ENCODE measurements around the gene MAT1A. TPM values are rescaled to one million over a fixed set of nuclear protein-coding genes. Genes with fewer than 3 reads are reported as not detected.
"Not testable (repeated sequence)": the region's sequence is repeated elsewhere in the genome, so short reads cannot be mapped to it uniquely, and the experiment has no call there.

The MAT1A gene
- total RNA-seq, 2 donors from 2014 or later, result 9.6 to 11.9 TPM

GRCh38 chr10:80249906-80250305, 39.6 kb downstream of the MAT1A start:
- 43% methylated on average over 3 of the region's 4 CpGs; no CpG with 5 or more reads in 1 of the 2 donors for WGBS, 2 donors
- H3K36me3 ChIP-seq (replicated peaks in 1 of 2; ENCODE audit: insufficient read depth in 1 of 2, low read depth in 2 of 2); H3K4me3 ChIP-seq; H3K27me3 ChIP-seq; DNase-seq; intact Hi-C loops (cut with DNase I); ATAC-seq; H3K27ac ChIP-seq; H3K9me3 ChIP-seq: not testable (repeated sequence)
- peaks cover 15% of the 10 kb centered on the region for H3K4me1 ChIP-seq

- WGBS, 2 donors, result 86 to 90% methylated on average over 8 to 18 of the region's 20 CpGs
- ATAC-seq; H3K36me3 ChIP-seq (replicated peaks in 1 of 2; ENCODE audit: insufficient read depth in 1 of 2, low read depth in 2 of 2): not testable (repeated sequence)
Measured at GRCh38 chr10:80247611-80248010, 41.8 kb downstream of the MAT1A start.

DNA sequence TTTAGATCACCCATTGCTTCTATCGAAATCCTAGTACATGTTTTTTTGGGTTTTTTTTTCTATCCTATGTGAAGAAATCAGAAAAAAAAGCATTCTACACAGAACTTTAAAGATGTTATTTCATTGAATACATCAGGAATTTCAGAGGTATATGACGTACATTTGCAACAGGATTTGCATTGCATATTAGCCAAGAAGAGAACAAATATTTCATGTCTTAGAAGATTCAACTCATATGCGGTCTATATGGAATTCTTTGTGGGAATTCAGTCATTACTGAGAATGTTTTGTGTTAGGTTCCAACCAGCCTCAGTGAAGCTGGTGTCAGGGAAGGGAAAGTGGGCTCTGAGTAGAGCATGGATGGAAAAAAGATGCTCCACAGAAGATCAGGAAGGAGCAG, 45.1 kb downstream of the MAT1A start:
- H3K4me3 ChIP-seq; ATAC-seq; H3K4me1 ChIP-seq; H3K36me3 ChIP-seq (replicated peaks in 1 of 2; ENCODE audit: insufficient read depth in 1 of 2, low read depth in 2 of 2); DNase-seq; H3K27ac ChIP-seq; H3K9me3 ChIP-seq; intact Hi-C loops (cut with DNase I); H3K27me3 ChIP-seq: not testable (repeated sequence)
- WGBS, 2 donors, result 65 to 87% methylated on average over 3 of the region's 3 CpGs

More at GRCh38 chr10:80247611-80248010, 41.8 kb downstream of the MAT1A start:
- H3K27ac ChIP-seq; H3K27me3 ChIP-seq; H3K4me1 ChIP-seq; intact Hi-C loops (cut with DNase I); H3K4me3 ChIP-seq; H3K9me3 ChIP-seq; DNase-seq: not testable (repeated sequence)

DNA sequence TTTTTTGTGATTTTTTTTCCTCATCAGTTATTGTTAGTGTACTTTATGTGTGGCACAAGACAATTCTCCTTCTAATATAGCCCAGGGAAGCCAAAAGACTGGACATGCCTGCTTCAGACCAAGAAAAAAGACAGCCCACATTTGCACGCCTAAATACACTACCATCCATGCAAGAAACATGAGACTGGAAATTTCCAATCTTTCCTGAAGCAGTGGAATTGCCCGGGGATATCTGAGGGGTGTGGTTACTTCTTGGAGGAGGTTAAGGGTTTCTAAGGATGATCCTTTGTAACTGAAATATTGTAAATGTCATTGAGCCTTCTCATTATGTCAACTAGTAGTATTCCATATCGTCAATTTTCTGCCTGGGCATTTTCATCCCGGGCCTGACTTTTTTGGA, 47.1 kb downstream of the MAT1A start:
- H3K27me3 ChIP-seq; intact Hi-C loops (cut with DNase I); H3K4me1 ChIP-seq; H3K9me3 ChIP-seq; H3K4me3 ChIP-seq; DNase-seq; H3K36me3 ChIP-seq (replicated peaks in 1 of 2; ENCODE audit: insufficient read depth in 1 of 2, low read depth in 2 of 2); H3K27ac ChIP-seq; ATAC-seq: not testable (repeated sequence)
- WGBS, 2 donors, result 80% methylated on average over 1 of the region's 4 CpGs; no CpG with 5 or more reads in 1 of the 2 donors

GRCh38 chr10:80236457-80236856, 53.0 kb downstream of the MAT1A start:
- H3K27ac ChIP-seq; intact Hi-C loops (cut with DNase I); H3K36me3 ChIP-seq (replicated peaks in 1 of 2; ENCODE audit: insufficient read depth in 1 of 2, low read depth in 2 of 2); H3K27me3 ChIP-seq; H3K4me3 ChIP-seq; H3K4me1 ChIP-seq; H3K9me3 ChIP-seq; ATAC-seq; DNase-seq: not testable (repeated sequence)
- WGBS, 2 donors, result 79% methylated on average over 3 of the region's 5 CpGs; no CpG with 5 or more reads in 1 of the 2 donors

GRCh38 chr10:80234331-80235235, 54.9 kb downstream of the MAT1A start:
- H3K9me3 ChIP-seq; ATAC-seq; intact Hi-C loops (cut with DNase I); H3K27ac ChIP-seq; DNase-seq; H3K36me3 ChIP-seq (replicated peaks in 1 of 2; ENCODE audit: insufficient read depth in 1 of 2, low read depth in 2 of 2); H3K27me3 ChIP-seq; H3K4me3 ChIP-seq; H3K4me1 ChIP-seq: not testable (repeated sequence)
- 69 to 75% methylated on average over 11 of the region's 11 CpGs for WGBS, 2 donors

DNA sequence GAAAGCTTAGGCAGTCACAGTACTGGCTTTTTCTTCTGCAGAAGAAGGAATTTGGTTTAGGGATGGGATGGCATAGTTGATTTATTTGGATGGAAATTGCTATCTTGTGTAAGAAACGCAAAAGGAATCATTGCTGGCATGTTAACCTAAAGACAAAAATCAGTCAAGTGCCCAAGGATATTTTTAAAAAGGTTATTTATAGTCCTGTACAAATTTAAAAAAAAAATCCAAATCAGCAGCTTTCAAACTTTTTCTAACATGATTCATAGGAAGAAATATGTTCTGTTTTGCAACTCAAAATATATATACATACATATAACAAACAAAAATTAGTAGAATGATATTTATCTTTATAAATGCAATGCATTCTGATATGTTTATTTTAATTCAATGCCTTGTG, 55.6 kb downstream of the MAT1A start:
- H3K4me3 ChIP-seq; H3K27me3 ChIP-seq; DNase-seq; H3K4me1 ChIP-seq; H3K9me3 ChIP-seq; intact Hi-C loops (cut with DNase I); H3K27ac ChIP-seq; H3K36me3 ChIP-seq (replicated peaks in 1 of 2; ENCODE audit: insufficient read depth in 1 of 2, low read depth in 2 of 2); ATAC-seq: not testable (repeated sequence)
- 63 to 65% methylated on average over 1 of the region's 1 CpG for WGBS, 2 donors

- H3K36me3 ChIP-seq (replicated peaks in 1 of 2; ENCODE audit: insufficient read depth in 1 of 2, low read depth in 2 of 2); H3K4me3 ChIP-seq; intact Hi-C loops (cut with DNase I); H3K27me3 ChIP-seq; H3K4me1 ChIP-seq; H3K9me3 ChIP-seq; H3K27ac ChIP-seq; DNase-seq: not testable (repeated sequence)
- WGBS, 2 donors, result 80% methylated on average over 4 of the region's 4 CpGs
- ATAC-seq, result peak; percentile 18
Measured at GRCh38 chr10:80226723-80227122, 62.7 kb downstream of the MAT1A start.

DNA sequence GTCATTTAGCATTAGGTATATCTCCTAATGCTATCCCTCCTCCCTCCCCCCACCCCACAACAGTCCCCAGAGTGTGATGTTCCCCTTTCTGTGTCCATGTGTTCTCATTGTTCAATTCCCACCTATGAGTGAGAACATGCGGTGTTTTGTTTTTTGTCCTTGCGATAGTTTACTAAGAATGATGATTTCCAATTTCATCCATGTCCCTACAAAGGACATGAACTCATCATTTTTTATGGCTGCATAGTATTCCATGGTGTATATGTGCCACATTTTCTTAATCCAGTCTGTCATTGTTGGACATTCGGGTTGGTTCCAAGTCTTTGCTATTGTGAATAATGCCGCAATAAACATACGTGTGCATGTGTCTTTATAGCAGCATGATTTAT, 66.4 kb downstream of the MAT1A start:
- DNase-seq; H3K27me3 ChIP-seq; H3K4me1 ChIP-seq; H3K36me3 ChIP-seq (replicated peaks in 1 of 2; ENCODE audit: insufficient read depth in 1 of 2, low read depth in 2 of 2); ATAC-seq; H3K9me3 ChIP-seq; H3K4me3 ChIP-seq; H3K27ac ChIP-seq: not testable (repeated sequence)
- intact Hi-C loops (cut with DNase I), result loop anchor here (5.0 kb wide), 1 partner anchor 81 kb away; no protein-coding TSS in a partner anchor
- WGBS, 2 donors, result 20% methylated on average over 1 of the region's 5 CpGs; no CpG with 5 or more reads in 1 of the 2 donors

Other genes starting within 250 kb of the MAT1A start
- 1 to 10 TPM; 8.6 to 9.9 TPM for gene TMEM254, start 211.0 kb downstream of the MAT1A start, total RNA-seq
- 10 to 100 TPM in 1 of 2 donors, 1 to 10 TPM in 1; 6.5 to 39.9 TPM for gene PLAC9, start 156.9 kb downstream of the MAT1A start, total RNA-seq
- 10 to 100 TPM; 68.2 to 71.9 TPM for gene ANXA11, start 84.1 kb downstream of the MAT1A start, total RNA-seq
- gene DYDC1, start 67.1 kb upstream of the MAT1A start, total RNA-seq, result not detected
- not detected for gene DYDC2, start 67.1 kb upstream of the MAT1A start, total RNA-seq
- gene PRXL2A, start 118.9 kb upstream of the MAT1A start, total RNA-seq, result 100 to 1,000 TPM in 1 of 2 donors, 10 to 100 TPM in 1; 40.7 to 110 TPM
- gene TSPAN14, start 164.7 kb upstream of the MAT1A start, total RNA-seq, result 10 to 100 TPM; 22.3 to 63.0 TPM
- gene SH2D4B, start 248.2 kb upstream of the MAT1A start, total RNA-seq, result under 1 TPM in 1 of 2 donors, not detected in 1; 0.33 TPM